HG03095 (cell line): ENCODE results near the gene ANXA6.

ENCODE experiments used
- ATAC-seq: cut with Tn5 transposase; IDR thresholded peaks from one replicate; pipeline ENCODE4 v1.9.1; 2021; ENCODE audit warnings: moderate library complexity; ENCODE audit not compliant: unreplicated experiment

ANXA6 gene

GRCh38 chr5:151068433-151069197, 89.0 kb downstream of the ANXA6 start:
- ATAC-seq: peak; percentile 51

GRCh38 chr5:151067632-151068432, 89.7 kb downstream of the ANXA6 start:
- no peak for ATAC-seq

- no peak for ATAC-seq
These were observed 90.7 kb downstream of the ANXA6 start for GRCh38 chr5:151066920-151067319.

GRCh38 chr5:151065609-151066008, 92.0 kb downstream of the ANXA6 start:
- no peak for ATAC-seq

- no peak for ATAC-seq
These were observed 92.6 kb downstream of the ANXA6 start for GRCh38 chr5:151064916-151065499.

- ATAC-seq: no peak
These were observed 94.2 kb downstream of the ANXA6 start for GRCh38 chr5:151063142-151063989.

GRCh38 chr5:151062405-151063141, 95.0 kb downstream of the ANXA6 start:
- no peak for ATAC-seq

- no peak for ATAC-seq
These were observed 96.8 kb downstream of the ANXA6 start for GRCh38 chr5:151060742-151061141.

GRCh38 chr5:151058891-151059489, 98.6 kb downstream of the ANXA6 start:
- ATAC-seq: no peak

- ATAC-seq: no peak
These were observed 99.3 kb downstream of the ANXA6 start for GRCh38 chr5:151058301-151058700.

- ATAC-seq: no peak
These were observed 100.9 kb downstream of the ANXA6 start for GRCh38 chr5:151056379-151057325.

GRCh38 chr5:151055336-151055735, 102.2 kb downstream of the ANXA6 start:
- no peak for ATAC-seq

- ATAC-seq: no peak
These were observed 102.9 kb downstream of the ANXA6 start for GRCh38 chr5:151054709-151055108.

GRCh38 chr5:151053796-151054462, 103.7 kb downstream of the ANXA6 start:
- ATAC-seq: no peak

- ATAC-seq: no peak
These were observed 104.7 kb downstream of the ANXA6 start for GRCh38 chr5:151052836-151053235.

GRCh38 chr5:151051931-151052608, 105.5 kb downstream of the ANXA6 start:
- no peak for ATAC-seq

- no peak for ATAC-seq
These were observed 106.3 kb downstream of the ANXA6 start for GRCh38 chr5:151051066-151051930.
